Mucosa of descending colon (tissue), 3 donors: Measurements from ENCODE around the gene LAMA2. TPM values are rescaled to one million over a fixed set of nuclear protein-coding genes. Genes with fewer than 3 reads are reported as not detected.

Experiments used
- ATAC-seq: fragments of 200-7000 bp; cut with Tn5 transposase; one replicate; pipeline ENCODE4 v1.9.1; 2020; ENCODE audit warnings: mild to moderate bottlenecking, moderate library complexity
- DNase-seq, 3 donors: peaks; one replicate each; pipeline ENCODE4 v3.0.0-alpha.2; 2020
- H3K36me3 ChIP-seq: fragments of 200-600 bp; one replicate; pipeline ENCODE4 v1.8.0; 2021; ENCODE audit warnings: low read depth, mild to moderate bottlenecking
- H3K4me1 ChIP-seq: fragments of 200-600 bp; one replicate; pipeline ENCODE4 v1.8.0; 2021; ENCODE audit warnings: low read depth, mild to moderate bottlenecking
- H3K4me3 ChIP-seq: fragments of 200-600 bp; one replicate; pipeline ENCODE4 v1.8.0; 2021; ENCODE audit warnings: mild to moderate bottlenecking
- H3K9me3 ChIP-seq: fragments of 200-600 bp; one replicate; pipeline ENCODE4 v1.8.0; 2021; ENCODE audit warnings: mild to moderate bottlenecking
- intact Hi-C, 2 donors: fragments of 100-400 bp; cut with DNase I in 1 of 2; cut with micrococcal nuclease in 1 of 2; formaldehyde crosslinking; loops; one replicate each; pipeline versions ENCODE4 v1.11.0 to v1.11.1; 2022; cut with DNase I, micrococcal nuclease
- total RNA-seq, 3 donors: library from RNA; stranded (reverse); fragmentation: NEBNext Ultra II Directional in 2 of 3; extraction: Animal tissue kit (Norgen Biotek cat#: 25700) in 2 of 3; gene quantifications; one replicate each; pipeline versions ENCODE4 v1.2.1 to v1.2.4, GENCODE V29; 2021 to 2023
- TF ChIP-seq, protein P1 (sequence below): fragments of 200-600 bp; IDR thresholded peaks from one replicate; pipeline ENCODE4 v1.8.0; 2022; ENCODE audit warnings: antibody characterized with exemption, mild to moderate bottlenecking
- donor health status: DM: no; HTN: no; CAD: no; lungs with moderate emphysema.
- donor health status: DM: no; HTN: no; CAD: no.
- donor health status: DM: no; HTN: yes; CAD: no.

The LAMA2 gene
- total RNA-seq, 3 donors from 2014 or later: 3.6 to 29.4 (median 18.4) TPM

DNA sequence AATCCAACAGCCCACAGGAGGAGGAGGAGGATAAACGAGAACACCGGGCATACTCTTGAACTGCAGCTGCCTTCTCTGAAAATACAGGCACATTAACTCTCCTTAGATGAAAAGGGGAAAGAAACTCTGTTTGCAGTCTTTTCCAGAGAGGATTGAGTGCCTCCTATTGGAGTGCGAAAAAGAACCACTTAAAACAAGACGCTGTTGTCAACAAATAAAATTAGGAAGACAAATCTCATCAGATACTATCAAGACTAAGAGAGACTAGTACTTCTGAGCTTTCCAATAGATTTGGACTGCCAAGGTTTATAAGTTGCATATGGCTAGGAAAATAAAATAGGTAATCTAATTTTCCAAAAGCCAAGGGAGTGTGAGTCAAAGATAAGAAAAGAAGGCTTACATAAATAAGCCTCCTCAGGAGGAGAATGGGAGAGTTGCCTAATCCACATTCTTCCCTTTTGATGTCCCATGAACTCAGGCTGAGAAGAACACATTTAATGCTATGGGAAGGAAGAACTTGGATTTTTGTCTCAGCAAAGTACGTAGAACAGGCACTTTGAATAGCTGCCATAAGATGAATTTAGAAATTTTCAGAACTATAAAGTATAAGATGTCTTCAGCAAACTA is 672.4 kb downstream of the LAMA2 start:
- Histone ChIP-seq H3K9me3 (no peaks in the 10 kb centered on the region), H3K4me1 (no peaks in the 10 kb centered on the region), H3K36me3 (no peaks in the 10 kb centered on the region), H3K4me3 (no peak overlapping the region)
- TF ChIP-seq, protein P1, sequence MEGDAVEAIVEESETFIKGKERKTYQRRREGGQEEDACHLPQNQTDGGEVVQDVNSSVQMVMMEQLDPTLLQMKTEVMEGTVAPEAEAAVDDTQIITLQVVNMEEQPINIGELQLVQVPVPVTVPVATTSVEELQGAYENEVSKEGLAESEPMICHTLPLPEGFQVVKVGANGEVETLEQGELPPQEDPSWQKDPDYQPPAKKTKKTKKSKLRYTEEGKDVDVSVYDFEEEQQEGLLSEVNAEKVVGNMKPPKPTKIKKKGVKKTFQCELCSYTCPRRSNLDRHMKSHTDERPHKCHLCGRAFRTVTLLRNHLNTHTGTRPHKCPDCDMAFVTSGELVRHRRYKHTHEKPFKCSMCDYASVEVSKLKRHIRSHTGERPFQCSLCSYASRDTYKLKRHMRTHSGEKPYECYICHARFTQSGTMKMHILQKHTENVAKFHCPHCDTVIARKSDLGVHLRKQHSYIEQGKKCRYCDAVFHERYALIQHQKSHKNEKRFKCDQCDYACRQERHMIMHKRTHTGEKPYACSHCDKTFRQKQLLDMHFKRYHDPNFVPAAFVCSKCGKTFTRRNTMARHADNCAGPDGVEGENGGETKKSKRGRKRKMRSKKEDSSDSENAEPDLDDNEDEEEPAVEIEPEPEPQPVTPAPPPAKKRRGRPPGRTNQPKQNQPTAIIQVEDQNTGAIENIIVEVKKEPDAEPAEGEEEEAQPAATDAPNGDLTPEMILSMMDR: no peak
- DNase-seq (no peak), ATAC-seq (no peak)
- intact Hi-C loops: no loop called here

DNA sequence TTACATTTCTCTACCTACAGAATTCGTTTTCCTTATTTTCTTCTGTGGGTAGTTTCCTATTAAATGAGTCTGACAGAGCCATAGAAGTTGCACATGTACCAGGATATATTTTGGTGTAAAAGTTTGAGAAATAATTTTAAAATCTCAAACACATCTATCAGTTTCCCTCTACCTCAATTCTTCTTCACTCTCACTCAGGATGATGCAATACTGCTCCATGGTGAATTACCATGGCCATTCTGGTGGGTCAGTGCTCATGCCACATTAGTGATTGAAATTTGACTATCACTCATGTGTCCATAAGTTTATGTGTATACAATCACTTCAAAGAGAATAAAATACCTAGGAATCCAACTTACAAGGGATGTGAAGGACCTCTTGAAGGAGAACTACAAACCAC is 675.3 kb downstream of the LAMA2 start:
- ATAC-seq: no peak
- Histone ChIP-seq H3K9me3 (no peaks in the 10 kb centered on the region), H3K4me1 (no peaks in the 10 kb centered on the region), H3K4me3 (no peak overlapping the region), H3K36me3 (no peaks in the 10 kb centered on the region)
- DNase-seq: no peak
- intact Hi-C loops: no loop called here
- TF ChIP-seq, protein P1: no peak

DNA sequence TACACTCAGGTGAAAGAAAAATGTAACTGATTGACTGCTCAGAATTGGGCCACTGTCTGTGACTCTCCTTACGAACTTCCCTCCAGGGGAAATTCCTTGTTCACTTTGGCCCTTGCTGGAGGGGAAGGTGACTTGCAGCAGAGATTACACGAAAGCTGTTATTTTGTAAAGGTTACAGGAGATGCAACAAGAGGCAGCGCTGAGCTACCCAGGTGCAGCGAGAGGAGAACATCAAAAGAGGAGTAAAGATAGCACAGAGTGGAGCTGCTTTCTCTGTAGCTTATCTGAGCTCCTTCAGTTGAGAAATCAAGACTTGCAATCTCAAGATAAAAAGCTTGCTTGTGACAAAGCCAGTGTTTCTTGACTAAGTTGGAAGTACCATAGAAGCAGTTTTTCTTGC is 682.4 kb downstream of the LAMA2 start:
- no peak for DNase-seq
- Histone ChIP-seq H3K36me3 (no peaks in the 10 kb centered on the region), H3K9me3 (no peaks in the 10 kb centered on the region), H3K4me3 (no peak overlapping the region), H3K4me1 (no peaks in the 10 kb centered on the region)
- intact Hi-C loops: loop anchor here in 1 of 2 donors (10.0 kb wide), 1 partner anchor 71 kb away; no protein-coding TSS in a partner anchor
- TF ChIP-seq, protein P1: no peak
- no peak for ATAC-seq

DNA sequence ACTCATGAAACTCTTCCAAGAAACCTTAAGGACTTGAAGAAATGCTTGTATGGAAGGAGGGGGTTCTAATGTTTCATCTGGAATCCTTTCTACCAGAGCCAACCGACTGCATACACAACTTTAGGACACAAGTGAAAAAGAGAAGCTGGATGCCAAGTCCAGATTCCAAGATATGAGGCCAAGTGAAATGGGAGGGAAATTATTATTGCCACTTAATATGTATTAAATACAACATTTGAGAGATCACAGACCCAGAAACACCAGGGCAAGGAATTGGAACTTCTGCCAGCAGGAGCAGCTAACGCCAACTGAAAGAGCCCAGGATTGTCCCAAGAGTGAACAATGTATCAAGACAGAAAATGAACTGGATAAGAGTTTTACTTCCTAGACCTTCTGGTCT is 682.9 kb downstream of the LAMA2 start:
- no peak for DNase-seq
- no peak overlapping the region for H3K4me3 ChIP-seq
- no peaks in the 10 kb centered on the region for H3K36me3 ChIP-seq
- intact Hi-C loops: loop anchor here in 1 of 2 donors (10.0 kb wide), 1 partner anchor 71 kb away; no protein-coding TSS in a partner anchor
- no peaks in the 10 kb centered on the region for H3K9me3 ChIP-seq
- TF ChIP-seq, protein P1: no peak
- no peak for ATAC-seq
- H3K4me1 ChIP-seq: no peaks in the 10 kb centered on the region
